Left lobe of liver (tissue), 2 donors: ENCODE measurements around the gene BHLHA15. TPM values are rescaled to one million over a fixed set of nuclear protein-coding genes. Genes with fewer than 3 reads are reported as not detected.

Experiments
- ATAC-seq: fragments of 200-7000 bp; cut with Tn5 transposase; one replicate; pipeline ENCODE4 v1.9.1; 2020; ENCODE audit warnings: mild to moderate bottlenecking, moderate library complexity
- DNase-seq: peaks from one replicate; pipeline ENCODE4 v3.0.0-alpha.2; 2020; ENCODE audit warnings: low spot score
- total RNA-seq: library from RNA; stranded (reverse); gene quantifications from one replicate; pipeline ENCODE4 v1.2.1, GENCODE V29; 2021
- donor health status: DM: no; HTN: no; CAD: no; lungs with moderate emphysema.
- donor health status: DM: no; HTN: yes; CAD: no.

BHLHA15 gene
- 2.6 TPM for total RNA-seq

GRCh38 chr7:98211221-98211675 lies at the start of gene BHLHA15:
TSS of gene BHLHA15 (plus strand) at chr7:98211439. CDS start at chr7:98212310, 871 bp downstream.
- peak; percentile 85 for ATAC-seq
- peak; percentile 77 for DNase-seq

- DNase-seq (no peak), ATAC-seq (no peak)
These were observed 48.5 kb upstream of the BHLHA15 start for GRCh38 chr7:98162758-98163157.

GRCh38 chr7:98163269-98163668 lies 48.0 kb upstream of the BHLHA15 start:
- no peak for DNase-seq
- ATAC-seq = no peak

GRCh38 chr7:98163704-98164494 lies 47.3 kb upstream of the BHLHA15 start:
- DNase-seq (peak; percentile 82), ATAC-seq (peak; percentile 81)

GRCh38 chr7:98165827-98166667 lies 45.2 kb upstream of the BHLHA15 start:
- peak; percentile 72 for DNase-seq
- peak; percentile 83 for ATAC-seq

GRCh38 chr7:98166668-98166970 lies 44.6 kb upstream of the BHLHA15 start:
- DNase-seq (no peak), ATAC-seq (no peak)

- DNase-seq (no peak), ATAC-seq (no peak)
These were observed 43.6 kb upstream of the BHLHA15 start for GRCh38 chr7:98167653-98168052.

GRCh38 chr7:98168181-98168903 lies 42.9 kb upstream of the BHLHA15 start:
- peak; percentile 69 for ATAC-seq
- no peak for DNase-seq

GRCh38 chr7:98168904-98169621 lies 42.2 kb upstream of the BHLHA15 start:
- no peak for DNase-seq
- no peak for ATAC-seq

- ATAC-seq (no peak), DNase-seq (no peak)
These were observed 40.3 kb upstream of the BHLHA15 start for GRCh38 chr7:98170966-98171365.

- ATAC-seq = no peak
- DNase-seq = no peak
These were observed 39.8 kb upstream of the BHLHA15 start for GRCh38 chr7:98171449-98171848.

GRCh38 chr7:98174334-98175259 lies 36.6 kb upstream of the BHLHA15 start:
- DNase-seq = peak; percentile 86
- ATAC-seq = peak; percentile 81

- ATAC-seq = no peak
- no peak for DNase-seq
These were observed 35.8 kb upstream of the BHLHA15 start for GRCh38 chr7:98175260-98175940.

GRCh38 chr7:98177553-98177952 lies 33.7 kb upstream of the BHLHA15 start:
- no peak for DNase-seq
- ATAC-seq = no peak

GRCh38 chr7:98178321-98178720 lies 32.9 kb upstream of the BHLHA15 start:
- ATAC-seq (no peak), DNase-seq (no peak)

- no peak for DNase-seq
These were observed 32.3 kb upstream of the BHLHA15 start for GRCh38 chr7:98178762-98179490.

GRCh38 chr7:98180751-98181150 lies 30.5 kb upstream of the BHLHA15 start:
- no peak for DNase-seq
- ATAC-seq = no peak

More at GRCh38 chr7:98178762-98179490, 32.3 kb upstream of the BHLHA15 start:
- ATAC-seq = no peak

- DNase-seq (no peak), ATAC-seq (no peak)
These were observed 26.1 kb upstream of the BHLHA15 start for GRCh38 chr7:98185101-98185500.
